ENCODE measurements around the gene ZNF714.

The ZNF714 gene

DNA sequence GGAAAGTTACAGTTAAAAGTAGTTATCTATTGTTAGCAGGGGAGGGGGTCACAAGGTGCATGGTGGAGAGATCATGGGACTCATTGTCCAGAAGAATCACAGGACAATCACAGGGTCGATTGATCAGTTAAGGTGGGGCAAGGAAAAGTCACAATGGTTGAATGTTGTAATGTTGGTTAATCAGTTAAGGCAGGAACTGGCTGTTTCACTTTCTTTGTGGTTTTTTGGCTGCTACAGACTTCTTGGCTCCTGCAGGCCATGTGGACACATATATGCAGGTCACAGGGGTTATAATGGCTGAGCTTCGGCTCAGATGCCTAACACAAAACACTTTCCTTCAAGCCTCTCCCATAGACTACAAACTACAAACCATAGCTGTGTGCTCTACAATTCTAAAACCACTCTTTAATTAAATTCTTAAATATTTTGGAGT is 52.9 kb downstream of the ZNF714 start:
- TF ChIP-seq SIN3A (IDR thresholded peaks at IDR 0.05; ENCODE audit: borderline replicate concordance, insufficient read depth, low read length) (no peak), TAF1 (IDR thresholded peaks at IDR 0.05; ENCODE audit: borderline replicate concordance, insufficient read depth, low read length) (no peak), FOXP2 (optimal IDR thresholded peaks at IDR 0.05; ENCODE audit: borderline replicate concordance, extremely low read depth, extremely low read length, insufficient read depth) (no peak), POLR2AphosphoS5 (IDR thresholded peaks at IDR 0.05; ENCODE audit: low read depth, low read length) (no peak)
- TF ChIP-seq, protein P1, sequence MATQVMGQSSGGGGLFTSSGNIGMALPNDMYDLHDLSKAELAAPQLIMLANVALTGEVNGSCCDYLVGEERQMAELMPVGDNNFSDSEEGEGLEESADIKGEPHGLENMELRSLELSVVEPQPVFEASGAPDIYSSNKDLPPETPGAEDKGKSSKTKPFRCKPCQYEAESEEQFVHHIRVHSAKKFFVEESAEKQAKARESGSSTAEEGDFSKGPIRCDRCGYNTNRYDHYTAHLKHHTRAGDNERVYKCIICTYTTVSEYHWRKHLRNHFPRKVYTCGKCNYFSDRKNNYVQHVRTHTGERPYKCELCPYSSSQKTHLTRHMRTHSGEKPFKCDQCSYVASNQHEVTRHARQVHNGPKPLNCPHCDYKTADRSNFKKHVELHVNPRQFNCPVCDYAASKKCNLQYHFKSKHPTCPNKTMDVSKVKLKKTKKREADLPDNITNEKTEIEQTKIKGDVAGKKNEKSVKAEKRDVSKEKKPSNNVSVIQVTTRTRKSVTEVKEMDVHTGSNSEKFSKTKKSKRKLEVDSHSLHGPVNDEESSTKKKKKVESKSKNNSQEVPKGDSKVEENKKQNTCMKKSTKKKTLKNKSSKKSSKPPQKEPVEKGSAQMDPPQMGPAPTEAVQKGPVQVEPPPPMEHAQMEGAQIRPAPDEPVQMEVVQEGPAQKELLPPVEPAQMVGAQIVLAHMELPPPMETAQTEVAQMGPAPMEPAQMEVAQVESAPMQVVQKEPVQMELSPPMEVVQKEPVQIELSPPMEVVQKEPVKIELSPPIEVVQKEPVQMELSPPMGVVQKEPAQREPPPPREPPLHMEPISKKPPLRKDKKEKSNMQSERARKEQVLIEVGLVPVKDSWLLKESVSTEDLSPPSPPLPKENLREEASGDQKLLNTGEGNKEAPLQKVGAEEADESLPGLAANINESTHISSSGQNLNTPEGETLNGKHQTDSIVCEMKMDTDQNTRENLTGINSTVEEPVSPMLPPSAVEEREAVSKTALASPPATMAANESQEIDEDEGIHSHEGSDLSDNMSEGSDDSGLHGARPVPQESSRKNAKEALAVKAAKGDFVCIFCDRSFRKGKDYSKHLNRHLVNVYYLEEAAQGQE (IDR thresholded peaks at IDR 0.05; ENCODE audit: insufficient read depth in 1 of 2, low read depth in 2 of 2, low read length in 2 of 2), result no peak

DNA sequence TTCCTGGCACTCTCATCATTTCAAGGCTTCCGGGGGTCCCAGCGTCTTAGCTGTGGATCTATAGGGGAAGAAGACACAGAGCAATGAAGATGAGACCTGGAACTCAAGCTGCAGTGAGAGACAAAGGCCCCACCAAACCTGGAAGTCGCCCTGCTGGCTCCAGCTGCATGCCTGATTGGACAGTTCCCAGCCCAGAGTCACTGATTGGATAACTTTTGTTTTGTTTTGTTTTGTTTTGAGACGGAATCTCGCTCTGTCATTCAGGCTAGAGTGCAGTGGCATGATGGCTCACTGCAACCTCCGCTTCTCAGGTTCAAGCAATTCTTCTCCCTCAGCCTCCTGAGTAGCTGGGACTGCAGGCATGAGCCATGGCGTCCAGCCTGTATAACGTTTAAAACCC is 53.4 kb downstream of the ZNF714 start:
- TF ChIP-seq, protein P1 (IDR thresholded peaks at IDR 0.05; ENCODE audit: insufficient read depth in 1 of 2, low read depth in 2 of 2, low read length in 2 of 2), result no peak
- TF ChIP-seq TAF1 (IDR thresholded peaks at IDR 0.05; ENCODE audit: borderline replicate concordance, insufficient read depth, low read length) (no peak), SIN3A (IDR thresholded peaks at IDR 0.05; ENCODE audit: borderline replicate concordance, insufficient read depth, low read length) (no peak), FOXP2 (optimal IDR thresholded peaks at IDR 0.05; ENCODE audit: borderline replicate concordance, extremely low read depth, extremely low read length, insufficient read depth) (no peak), POLR2AphosphoS5 (IDR thresholded peaks at IDR 0.05; ENCODE audit: low read depth, low read length) (no peak)

DNA sequence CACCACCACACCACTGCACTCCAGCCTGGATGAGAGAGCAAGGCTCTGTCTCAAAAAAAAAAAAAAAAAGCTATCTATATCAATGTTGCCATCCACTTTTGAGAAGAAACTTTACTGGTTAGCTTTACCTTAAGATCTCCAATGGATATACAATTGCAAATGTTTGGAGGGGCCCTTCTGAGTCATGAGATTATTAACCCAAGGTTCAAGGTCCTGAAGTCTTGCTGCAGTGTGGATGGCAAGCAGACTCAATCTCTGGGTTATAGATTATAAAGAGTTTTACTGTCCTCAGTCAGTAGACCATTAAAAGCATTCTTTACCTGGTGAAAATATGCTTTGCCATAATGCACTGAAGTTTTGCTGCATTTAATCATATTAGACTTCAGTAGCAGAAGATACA is 56.1 kb downstream of the ZNF714 start:
- TF ChIP-seq POLR2AphosphoS5 (IDR thresholded peaks at IDR 0.05; ENCODE audit: low read depth, low read length) (no peak), SIN3A (IDR thresholded peaks at IDR 0.05; ENCODE audit: borderline replicate concordance, insufficient read depth, low read length) (no peak), FOXP2 (optimal IDR thresholded peaks at IDR 0.05; ENCODE audit: borderline replicate concordance, extremely low read depth, extremely low read length, insufficient read depth) (no peak), TAF1 (IDR thresholded peaks at IDR 0.05; ENCODE audit: borderline replicate concordance, insufficient read depth, low read length) (no peak)
- TF ChIP-seq, protein P1 (IDR thresholded peaks at IDR 0.05; ENCODE audit: insufficient read depth in 1 of 2, low read depth in 2 of 2, low read length in 2 of 2), result no peak

DNA sequence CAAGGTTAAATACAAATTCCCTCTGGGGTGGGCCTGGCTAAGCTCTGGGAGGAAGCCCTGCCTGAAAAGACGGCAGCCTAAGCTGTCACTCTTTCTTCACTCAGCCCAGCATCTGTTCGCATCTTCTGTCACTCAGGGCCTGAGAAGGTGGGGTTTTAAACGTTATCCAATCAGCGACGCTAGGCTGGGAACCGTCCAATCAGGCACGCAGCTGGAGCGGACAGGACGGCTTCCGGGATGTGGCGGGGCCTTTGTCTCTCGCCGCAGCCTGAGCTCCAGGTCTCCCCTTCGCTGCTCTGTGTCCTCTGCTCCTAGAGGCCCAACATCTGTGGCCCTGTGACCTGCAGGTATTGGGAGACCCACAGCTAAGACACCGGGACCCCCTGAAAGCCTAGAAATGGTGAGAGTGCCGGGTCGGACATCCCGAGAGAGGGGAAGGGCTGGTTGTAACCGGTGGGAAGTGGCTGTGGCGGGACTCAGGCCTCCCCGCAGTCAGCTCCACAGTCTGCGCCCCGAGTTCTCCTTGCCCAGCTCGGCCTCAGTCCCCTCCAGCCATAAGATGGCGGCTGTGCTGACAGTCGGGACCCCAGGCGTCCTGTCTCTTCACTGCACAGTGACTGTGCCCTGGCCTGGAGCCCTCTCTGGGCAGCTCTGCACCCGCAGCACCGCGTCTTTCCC is 59.9 kb downstream of the ZNF714 start, which contains the start of gene ZNF431:
TSS of gene ZNF431 (plus strand) at position 254 of the 678 bp plus-strand sequence. CDS start at position 398, 144 bp downstream.
- TF ChIP-seq, protein P1 (IDR thresholded peaks at IDR 0.05; ENCODE audit: insufficient read depth in 1 of 2, low read depth in 2 of 2, low read length in 2 of 2), result no peak
- TF ChIP-seq TAF1 (IDR thresholded peaks at IDR 0.05; ENCODE audit: borderline replicate concordance, insufficient read depth, low read length) (peak; percentile 80; the same call in 1 of the 2 replicates), FOXP2 (optimal IDR thresholded peaks at IDR 0.05; ENCODE audit: borderline replicate concordance, extremely low read depth, extremely low read length, insufficient read depth) (no peak), POLR2AphosphoS5 (IDR thresholded peaks at IDR 0.05; ENCODE audit: low read depth, low read length) (peak; percentile 94), SIN3A (IDR thresholded peaks at IDR 0.05; ENCODE audit: borderline replicate concordance, insufficient read depth, low read length) (peak; percentile 39; the same call in 1 of the 2 replicates)

Measured in PFSK-1 (cell line).